ENCODE results near the gene TFAM. TPM values are rescaled to one million over a fixed set of nuclear protein-coding genes. Genes with fewer than 3 reads are reported as not detected.

The TFAM gene
- 12.7 and 22.6 TPM in 2 replicates for total RNA-seq

DNA sequence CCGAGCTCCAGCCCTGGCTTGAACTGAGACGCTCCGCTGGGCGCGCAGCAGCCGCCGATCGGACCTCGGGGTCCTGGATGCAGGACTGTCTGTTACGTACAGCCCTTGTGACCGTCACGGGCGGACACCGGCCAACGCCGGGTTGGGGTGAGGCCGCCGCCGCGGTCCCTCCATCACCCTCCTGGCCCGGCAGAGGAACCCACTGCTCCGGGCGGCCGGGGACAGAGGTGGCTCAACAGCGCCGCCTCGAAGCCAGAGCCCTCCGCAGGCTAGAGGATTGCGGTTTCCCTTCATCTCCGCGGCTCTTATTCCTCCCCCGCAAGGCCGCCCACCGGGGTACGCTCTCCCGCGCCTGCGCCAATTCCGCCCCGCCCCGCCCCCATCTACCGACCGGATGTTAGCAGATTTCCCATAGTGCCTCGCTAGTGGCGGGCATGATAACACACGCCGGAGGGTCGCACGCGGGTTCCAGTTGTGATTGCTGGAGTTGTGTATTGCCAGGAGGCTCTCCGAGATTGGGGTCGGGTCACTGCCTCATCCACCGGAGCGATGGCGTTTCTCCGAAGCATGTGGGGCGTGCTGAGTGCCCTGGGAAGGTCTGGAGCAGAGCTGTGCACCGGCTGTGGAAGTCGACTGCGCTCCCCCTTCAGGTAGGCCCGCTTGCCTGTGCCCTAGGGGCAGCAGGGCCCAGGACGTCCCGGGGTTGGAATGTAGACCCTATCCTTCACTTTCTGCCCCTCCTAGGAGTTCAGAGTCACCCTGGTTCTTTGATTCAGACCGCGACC, at the start of gene TFAM:
TFAM (plus strand) TSS at position 412 of the 785 bp plus-strand sequence; CDS start at position 550, 138 bp downstream.
- DNase-seq (ENCODE audit: extremely low read depth, low read depth, low spot score), result no peak

DNA sequence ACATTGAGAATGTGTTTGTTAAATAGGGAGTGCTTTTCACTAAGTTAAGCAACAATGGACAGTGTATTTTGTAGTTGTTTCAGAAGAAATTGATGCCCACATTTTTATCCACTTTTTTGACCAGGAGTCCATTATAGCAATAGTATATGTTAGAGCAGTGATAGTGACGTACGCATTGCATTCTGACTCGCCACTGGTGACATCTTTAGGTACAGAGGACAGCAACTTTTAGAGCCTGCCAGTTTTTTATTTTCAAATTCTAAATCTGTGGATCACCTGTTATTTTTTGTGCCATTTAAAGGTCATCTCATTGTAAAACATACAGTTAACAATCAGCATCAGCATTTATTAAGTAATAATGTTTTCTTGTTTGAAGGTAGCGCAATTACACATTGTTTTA, 49.0 kb upstream of the TFAM start:
- DNase-seq (ENCODE audit: extremely low read depth, low read depth, low spot score), result no peak

DNA sequence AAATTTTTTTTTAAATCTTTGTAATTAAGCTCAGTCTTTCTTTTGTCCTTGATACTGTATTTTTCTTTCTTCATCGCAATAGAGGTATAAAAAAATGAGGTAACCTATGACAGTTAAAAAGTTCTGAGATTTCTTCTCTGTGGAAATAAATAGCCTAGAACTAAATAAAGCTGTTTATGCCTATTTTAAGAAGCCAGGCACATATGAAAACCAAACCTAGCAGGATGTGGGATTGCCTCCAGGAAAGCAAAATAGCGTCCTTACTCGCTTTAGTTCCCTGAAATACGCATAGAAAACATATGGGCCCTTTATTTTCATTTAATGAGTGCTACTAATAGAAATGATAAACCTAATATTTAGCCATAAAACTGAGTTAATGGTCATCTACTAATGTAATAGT, 43.8 kb upstream of the TFAM start:
- no peak for DNase-seq (ENCODE audit: extremely low read depth, low read depth, low spot score)

DNA sequence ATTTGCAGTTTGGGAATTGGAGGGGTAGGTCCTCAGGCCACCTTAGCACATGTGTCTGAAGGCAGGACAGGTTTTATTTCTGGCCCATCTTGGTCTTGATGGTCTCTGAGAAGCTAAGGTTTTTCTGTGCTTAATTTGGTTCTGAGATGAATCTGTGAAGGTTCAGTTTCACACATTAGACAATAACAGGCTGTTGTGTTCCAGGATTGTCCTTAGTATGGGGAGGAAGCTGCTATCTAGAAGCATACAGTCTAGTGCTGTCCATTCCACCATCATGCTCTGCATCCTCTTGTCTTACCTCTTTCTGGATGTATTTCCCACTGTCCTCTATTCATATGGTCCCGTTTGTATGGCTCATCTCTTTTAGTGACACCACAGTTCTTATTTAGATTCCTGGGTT, 43.3 kb upstream of the TFAM start:
- no peak for DNase-seq (ENCODE audit: extremely low read depth, low read depth, low spot score)

DNA sequence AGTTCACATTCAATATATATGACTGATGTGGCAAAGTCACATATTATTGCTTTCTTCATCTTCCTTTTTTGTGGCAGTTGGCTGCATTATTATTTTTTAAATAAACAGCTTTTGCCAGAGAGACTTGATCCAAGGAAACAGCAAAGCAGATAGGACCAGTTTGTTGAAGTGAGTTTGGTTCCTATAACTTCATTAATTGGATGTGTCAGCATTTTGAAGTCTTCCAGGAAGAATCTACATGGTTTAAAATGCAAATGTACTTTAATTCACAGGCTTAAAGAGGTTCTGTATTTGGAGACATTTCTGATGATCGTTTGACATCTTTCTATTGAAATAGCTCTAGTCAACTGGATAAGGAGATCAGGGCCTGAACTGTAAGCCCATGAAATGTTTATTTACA, 37.2 kb upstream of the TFAM start:
- DNase-seq (ENCODE audit: extremely low read depth, low read depth, low spot score), result no peak

DNA sequence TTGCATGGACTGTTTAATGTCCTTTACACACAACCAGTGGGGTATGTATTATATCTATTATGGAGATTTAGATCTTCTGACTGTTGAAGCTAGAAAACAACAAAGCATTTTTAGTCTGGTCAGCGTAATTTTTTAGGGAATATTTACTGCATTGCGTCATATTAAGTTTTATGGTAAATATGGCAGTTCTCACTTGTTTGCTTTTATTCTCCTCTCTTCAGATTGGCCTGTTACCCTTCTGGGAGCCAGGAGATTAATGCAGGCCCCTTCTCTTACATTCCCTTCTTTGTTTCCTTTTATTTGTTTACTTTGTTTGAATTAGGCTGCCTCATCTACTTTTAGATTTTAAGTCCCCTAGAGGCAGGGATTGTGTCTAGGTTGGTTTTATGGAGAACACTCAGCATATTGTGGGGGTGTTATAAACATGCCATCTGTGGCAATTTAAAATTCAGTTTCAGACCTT, 36.6 kb upstream of the TFAM start:
- no peak for DNase-seq (ENCODE audit: extremely low read depth, low read depth, low spot score)

DNA sequence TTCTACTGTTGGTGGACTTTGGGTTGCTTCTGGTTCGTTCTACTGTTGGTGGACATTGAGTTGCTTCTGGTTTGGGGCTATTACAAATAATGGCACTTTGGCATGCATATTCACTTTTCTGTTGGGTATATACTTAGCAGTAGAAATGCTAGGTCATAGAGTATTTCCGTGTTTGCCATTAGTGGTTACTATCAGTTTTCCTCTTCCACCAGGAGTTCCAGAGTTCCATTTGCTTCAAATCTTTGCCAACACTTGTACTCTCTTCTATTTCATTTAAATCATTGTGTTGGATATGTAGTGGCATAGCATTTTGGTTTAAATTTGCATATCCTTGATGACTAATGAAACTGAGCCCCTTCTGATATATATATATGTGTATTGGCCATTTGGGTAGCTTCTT, 35.2 kb upstream of the TFAM start:
- no peak for DNase-seq (ENCODE audit: extremely low read depth, low read depth, low spot score)

DNA sequence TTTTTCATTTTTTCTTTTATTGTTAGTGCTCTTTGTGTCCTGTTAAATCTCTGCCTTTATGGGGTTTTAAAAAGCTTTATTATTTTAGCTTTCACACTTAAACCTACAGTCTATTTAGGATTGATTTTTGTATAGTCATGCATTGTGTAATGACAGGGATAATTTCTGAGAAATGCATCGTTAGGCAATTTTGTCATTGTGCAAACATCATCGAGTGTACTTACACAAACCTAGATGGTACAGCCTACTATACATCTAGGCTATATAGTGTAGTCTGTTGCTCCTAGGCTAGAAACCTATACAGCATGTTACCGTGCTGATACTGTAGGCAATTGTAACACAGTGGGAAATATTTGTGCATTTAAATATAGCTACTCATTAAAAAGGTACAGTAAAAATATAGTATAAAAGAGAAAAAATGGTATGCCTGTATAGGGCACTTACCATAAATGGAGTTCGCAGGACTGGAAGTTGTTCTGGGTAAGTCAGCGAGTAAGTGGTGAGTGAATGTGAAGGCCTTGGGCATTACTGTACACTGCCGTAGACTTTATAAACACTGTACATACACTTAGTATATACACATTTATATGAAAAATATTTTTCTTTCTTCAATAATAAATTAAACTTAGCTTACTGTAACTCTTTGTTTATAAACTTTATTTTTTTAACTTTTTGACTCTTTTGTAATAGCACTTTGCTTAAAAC, 34.4 kb upstream of the TFAM start:
- no peak for DNase-seq (ENCODE audit: extremely low read depth, low read depth, low spot score)

DNA sequence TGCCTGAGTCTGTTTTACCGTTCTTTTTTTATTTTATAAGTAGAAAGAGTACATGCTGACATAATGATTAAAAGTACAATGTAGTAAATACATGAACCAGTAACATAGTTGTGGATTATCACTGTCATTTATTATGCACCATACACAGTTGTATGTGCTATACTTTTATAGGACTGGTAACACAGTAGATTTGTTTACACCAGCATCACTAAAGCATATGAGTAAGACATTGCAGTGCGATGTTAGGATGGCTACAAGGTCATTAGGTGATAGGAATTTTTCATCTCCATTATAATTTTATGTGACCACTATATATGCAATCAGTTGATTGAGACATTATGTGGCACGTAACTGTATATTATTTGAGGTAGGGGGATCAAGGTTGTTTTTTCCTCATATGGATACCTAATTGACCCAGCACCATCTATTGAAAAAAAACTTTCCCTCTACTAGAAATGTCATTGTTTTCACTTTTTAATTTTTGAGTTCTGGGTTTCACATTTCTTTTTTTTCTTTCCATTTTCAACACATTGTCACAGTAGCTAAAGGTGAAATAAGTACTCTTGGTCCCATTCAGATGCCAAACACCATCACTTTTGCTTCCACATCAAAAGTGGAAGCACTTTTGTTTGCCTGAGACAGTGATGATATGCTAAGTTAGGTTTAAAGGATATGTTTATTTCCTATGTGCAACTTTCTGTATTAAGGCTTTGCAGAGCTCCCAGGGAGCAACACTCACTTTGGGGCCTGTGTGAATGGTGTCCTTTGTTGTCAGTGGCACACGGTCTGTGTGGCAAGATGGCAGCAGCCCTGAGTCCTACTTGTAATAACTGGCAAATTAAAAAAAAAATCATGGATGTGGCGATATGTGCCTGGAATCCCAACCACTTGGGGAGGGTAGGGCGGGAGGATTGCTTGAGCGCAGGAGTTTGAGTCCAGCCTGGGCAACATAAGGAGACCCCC, 33.3 kb upstream of the TFAM start:
- no peak for DNase-seq (ENCODE audit: extremely low read depth, low read depth, low spot score)

DNA sequence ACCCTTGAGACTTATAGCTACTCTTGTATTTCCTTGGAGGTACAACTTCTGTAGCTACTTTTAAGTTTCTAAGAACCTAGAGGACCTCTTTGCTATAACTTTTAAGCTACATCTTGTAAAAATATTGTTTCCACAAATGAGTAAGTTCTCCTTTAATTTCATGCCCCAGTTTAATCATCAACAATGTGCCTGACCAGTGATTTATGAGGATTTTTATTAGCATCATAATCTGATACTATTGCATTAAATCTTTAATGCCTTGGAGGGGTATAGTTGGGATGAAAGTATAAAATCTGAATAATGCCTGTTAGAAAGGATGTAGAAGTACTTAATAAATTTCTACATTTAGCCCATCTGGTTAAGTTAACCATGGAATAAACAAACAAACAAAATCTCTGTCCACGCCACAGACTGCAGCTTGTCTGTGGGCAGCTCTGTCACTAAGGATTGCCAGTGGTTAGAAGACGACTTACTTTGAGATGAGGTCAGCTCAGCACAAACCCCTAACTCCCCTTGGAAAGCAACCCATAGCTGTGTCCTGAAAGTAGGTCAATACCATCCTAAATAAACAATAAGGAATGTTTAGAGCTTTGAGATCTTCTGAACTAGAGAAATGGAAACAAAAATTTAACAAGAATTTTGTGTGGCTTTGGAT, 32.1 kb upstream of the TFAM start:
- no peak for DNase-seq (ENCODE audit: extremely low read depth, low read depth, low spot score)

DNA sequence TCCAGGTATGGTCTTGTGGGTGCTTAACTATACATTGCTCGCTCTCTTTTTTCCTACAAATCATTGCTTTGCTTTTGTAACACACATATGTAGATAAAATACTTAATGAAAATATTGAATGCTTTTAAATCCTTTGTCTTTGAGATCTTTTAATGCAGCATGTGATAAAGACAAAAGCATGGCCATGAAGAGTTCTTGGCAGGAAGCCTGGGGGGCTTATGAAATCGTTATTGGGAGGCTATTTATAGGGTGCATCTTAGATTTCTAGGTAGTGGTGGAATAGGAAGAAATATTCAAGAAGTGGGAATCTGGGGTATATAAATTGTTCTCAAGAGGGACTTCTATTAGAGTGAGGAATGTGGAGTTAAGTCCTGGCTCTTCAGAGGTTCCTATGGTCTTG, 28.5 kb upstream of the TFAM start:
- DNase-seq (ENCODE audit: extremely low read depth, low read depth, low spot score), result no peak

DNA sequence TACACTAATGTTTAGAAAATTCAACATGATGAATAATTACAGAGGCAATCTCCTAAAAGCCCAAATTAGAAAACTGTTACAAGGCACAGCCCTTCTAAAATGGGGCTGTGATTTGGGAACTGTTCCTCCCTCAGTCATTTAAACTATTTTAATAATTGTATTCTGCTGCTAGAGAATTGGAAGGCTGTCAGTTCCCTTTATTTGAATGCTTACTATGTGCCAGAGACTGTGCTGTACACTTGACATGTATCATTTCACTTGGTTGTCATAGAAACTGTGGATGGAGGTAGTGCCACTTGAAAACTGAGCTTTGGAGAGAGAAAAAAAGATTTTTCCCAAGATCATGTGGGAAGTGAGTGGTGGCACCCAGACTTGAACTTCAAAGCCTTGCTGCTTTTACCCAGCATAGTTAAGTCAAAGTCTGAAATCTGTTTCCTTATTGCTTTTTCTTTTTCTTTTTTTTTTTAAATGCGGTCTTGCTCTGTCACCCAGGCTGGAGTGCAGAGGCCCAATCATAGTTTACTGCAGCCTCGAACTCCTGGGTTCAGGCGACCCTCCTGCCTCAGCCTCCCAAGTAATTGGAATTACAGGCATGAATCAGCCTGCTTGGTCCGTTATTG, 26.8 kb upstream of the TFAM start:
- DNase-seq (ENCODE audit: extremely low read depth, low read depth, low spot score), result no peak

DNA sequence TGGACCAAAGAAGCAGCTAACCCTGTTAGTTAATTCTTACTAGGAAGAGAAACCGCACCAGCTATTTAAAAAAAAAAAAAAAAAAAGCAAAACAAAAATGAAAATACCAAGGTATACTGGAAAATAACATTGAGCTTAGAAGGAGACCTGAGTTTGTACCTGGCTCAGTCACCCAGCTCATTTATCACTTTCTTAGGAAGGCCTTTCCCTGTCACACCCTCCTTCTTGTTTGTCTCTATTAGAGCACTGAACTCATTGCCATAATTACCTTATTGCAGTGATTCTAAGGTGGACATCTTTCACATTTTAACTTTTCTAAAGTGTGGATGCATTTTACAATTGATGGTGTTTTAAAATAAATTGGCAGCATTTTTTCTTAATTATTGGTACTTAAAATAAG, 26.3 kb upstream of the TFAM start:
- no peak for DNase-seq (ENCODE audit: extremely low read depth, low read depth, low spot score)

DNA sequence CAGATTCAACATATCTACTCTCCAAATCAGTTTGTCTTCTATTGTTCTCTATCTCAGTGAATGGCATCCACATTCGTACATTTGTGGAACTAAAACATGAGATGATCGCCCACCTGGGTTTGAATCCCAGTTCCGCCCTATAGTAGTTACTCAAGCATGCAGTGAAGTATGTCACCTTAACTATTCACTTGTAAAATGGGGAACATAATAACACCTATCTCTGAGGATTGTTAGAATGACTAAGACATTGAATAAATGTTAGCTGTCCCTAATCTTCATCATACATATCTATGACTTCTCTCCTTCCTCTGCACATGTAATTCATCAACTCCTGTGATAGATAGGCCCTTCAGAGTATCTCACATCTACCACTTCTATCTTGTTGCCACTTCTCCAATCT, 25.7 kb upstream of the TFAM start:
- DNase-seq (ENCODE audit: extremely low read depth, low read depth, low spot score), result no peak

DNA sequence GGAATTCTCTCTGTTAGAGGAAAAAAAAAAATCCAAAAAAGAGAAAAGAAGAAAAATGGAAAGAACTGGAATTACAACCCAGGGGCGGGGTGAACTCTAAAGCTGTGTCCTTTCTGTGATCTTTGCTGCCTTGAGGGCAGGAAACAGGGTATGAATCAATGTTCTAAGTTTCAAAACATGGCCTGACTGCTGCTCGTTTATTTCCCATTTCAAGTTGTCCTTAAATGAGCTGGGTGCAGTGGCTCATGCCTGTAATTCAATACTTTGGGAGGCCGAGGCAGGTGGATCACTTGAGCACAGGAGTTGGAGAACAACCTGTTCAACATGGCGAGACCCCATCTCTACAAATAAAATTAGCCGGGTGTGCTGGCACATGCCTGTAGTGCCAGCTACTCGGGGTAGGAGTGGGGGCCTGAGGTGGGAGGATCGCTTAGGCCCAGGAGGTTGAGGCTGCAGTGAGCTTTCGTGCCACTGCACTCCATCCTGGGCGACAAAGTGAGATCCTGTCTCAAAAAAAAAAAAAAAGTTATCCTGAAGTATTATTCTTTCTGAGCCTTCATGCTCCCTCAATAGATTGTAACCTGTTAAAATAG, 24.7 kb upstream of the TFAM start:
- no peak for DNase-seq (ENCODE audit: extremely low read depth, low read depth, low spot score)

DNA sequence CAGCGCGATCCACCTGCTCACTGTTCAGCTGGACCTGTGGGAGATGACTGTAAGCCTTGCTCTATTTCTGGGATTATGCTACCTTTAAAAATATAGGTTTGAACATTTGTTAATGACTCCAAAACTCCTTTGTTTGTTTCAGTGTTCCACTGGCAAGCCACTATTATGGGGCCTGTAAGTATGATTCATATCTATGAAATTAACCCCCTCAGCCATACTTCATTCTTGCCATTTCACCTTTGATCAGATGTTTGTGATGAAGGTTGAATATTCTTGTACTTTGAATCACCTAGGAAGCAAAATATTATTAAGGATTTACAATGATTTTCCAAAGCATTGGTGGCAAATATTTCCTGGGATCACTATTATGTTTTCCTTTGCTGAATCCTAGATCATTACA, 23.9 kb upstream of the TFAM start:
- DNase-seq (ENCODE audit: extremely low read depth, low read depth, low spot score), result no peak

DNA sequence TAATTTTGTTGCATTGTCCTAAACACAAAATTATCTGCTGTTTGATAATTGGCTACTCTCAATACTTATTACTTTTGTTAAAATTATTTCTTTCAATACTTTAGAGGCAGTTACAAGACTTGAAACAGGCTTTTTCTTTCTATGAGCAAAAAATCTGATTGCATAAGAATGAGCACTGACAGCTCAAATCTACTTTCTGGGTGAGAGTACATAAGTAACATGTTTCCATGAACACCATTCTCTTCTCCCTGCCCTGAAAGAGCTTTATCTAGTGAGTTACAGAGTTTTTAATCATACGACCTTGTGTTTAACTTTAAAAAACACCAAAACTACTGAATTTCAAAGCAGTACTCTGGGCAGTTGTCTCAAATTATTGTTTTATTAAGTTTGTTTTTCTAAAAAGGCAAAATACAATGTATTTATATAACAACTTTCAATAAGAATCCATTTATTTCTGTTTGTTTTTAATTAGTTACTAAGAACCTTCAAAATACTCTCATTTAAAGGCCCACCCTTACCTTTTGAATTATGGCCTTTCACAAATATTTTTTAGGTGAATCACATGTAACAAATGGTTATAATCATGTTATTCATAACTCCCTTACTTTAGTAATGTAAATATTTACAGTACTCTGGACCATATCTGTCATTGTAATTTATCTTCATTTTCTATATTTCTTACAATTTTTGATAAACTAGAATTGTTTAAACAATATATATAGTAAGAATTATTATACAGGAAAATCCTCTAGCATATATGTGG, 23.0 kb upstream of the TFAM start:
- DNase-seq (ENCODE audit: extremely low read depth, low read depth, low spot score), result no peak

DNA sequence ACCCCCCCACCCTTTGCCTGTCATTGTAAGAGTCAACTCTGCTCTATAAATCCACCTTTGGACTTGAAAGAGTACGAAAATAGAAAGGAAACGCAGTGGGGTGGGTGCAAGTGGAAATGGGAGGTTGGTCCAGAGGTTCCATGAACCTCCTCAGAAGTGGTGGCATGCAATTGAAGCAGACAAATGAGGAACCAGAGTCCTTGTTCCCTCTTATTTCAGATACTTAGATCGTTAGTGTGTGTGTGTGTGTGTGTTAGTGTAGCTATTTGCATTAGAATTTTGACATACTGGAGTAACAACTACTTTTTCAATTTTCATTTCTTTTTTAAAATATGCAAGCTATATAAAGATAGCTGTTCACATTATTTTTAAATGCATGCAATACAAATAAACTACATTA, 18.1 kb upstream of the TFAM start:
- no peak for DNase-seq (ENCODE audit: extremely low read depth, low read depth, low spot score)

DNA sequence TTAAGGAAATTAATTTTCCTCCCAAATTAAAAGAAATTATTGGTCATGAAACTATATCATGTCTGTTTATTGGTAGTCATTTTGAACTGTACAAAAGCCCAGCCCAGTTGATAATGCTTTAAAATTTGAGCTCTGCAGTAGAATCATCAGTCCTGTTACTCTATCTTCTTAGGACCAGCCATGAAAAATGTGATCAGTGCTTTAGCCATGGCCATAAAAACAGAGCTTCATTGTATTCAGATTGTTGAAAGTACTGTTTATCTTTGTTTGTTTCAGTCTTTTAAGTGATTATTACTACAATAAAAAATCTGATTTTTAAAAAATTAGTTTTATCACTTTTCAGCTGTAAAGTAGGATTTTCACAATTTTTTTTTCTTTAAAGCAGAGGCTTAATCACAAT, 13.7 kb upstream of the TFAM start:
- no peak for DNase-seq (ENCODE audit: extremely low read depth, low read depth, low spot score)

Data from glomerular endothelial cell (primary cell).